Stimulated activated naive CD4-positive, alpha-beta T cell treated with Interleukin-2 at 50 U/mL for 16 hours (primary cell): Measurements from ENCODE around the gene BAMBI.
"Not testable (repeated sequence)": the region's sequence is repeated elsewhere in the genome, so short reads cannot be mapped to it uniquely, and the experiment has no call there.

ENCODE experiments used
- DNase-seq: peaks from one replicate; lab custom pipeline; 2025; lab: John Stamatoyannopoulos, UW

Gene BAMBI, protein sequence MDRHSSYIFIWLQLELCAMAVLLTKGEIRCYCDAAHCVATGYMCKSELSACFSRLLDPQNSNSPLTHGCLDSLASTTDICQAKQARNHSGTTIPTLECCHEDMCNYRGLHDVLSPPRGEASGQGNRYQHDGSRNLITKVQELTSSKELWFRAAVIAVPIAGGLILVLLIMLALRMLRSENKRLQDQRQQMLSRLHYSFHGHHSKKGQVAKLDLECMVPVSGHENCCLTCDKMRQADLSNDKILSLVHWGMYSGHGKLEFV

DNA sequence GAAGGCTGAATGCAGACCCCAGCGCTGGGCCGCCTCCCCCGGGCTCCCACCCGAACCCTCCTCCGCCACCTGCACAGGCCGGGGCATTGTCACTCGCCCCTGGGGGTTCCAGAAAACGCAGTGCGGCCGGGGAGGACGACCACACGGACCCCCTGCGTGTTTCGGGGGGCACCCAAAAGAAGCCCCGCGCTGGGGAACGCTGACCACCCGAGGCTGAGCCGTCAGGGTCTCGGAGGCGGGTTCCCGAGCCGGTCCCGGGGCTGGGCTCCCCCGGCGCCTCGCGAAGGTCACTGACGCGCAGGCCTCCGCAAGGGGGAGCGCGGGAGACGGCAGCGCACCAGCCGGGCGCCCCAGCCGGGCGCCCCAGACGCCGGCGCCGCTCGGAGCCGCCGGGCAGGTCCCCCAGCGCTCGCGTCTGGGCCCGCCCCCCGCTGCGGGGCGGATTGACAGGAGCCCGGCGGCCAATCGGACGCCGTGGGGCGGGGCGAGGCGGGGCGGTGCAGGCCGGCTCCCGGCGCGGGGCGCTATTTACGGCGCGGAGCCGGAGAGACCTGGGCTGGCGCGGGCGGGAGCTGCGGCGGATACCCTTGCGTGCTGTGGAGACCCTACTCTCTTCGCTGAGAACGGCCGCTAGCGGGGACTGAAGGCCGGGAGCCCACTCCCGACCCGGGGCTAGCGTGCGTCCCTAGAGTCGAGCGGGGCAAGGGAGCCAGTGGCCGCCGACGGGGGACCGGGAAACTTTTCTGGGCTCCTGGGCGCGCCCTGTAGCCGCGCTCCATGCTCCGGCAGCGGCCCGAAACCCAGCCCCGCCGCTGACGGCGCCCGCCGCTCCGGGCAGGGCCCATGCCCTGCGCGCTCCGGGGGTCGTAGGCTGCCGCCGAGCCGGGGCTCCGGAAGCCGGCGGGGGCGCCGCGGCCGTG, at the start of gene BAMBI:
BAMBI (plus strand) TSS at position 554 of the 920 bp plus-strand sequence. CDS start 377 bp downstream, outside the sequence.
- peak; percentile 85 for DNase-seq

GRCh38 chr10:28628184-28628893, 49.0 kb upstream of the BAMBI start:
- peak; percentile 44 for DNase-seq

GRCh38 chr10:28631896-28632583, 45.3 kb upstream of the BAMBI start:
- DNase-seq, result no peak

DNA sequence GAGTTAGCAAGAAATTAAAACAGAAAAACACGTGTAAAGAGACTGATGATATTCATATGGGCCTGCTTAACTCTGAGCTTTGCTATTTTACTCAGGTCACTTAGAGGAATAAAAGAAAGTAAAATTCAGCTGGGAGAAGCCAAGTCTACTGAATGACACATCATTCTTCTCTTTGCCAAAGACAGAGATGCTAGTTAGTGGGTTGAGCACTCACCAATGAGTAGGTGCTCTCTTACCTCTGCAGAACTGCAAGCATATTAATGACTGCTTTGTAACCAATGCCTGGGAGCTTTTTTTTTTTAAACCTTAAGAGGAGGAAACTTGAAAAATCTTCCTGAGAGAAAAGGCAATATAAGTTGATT, 44.8 kb upstream of the BAMBI start:
- DNase-seq, result no peak

DNA sequence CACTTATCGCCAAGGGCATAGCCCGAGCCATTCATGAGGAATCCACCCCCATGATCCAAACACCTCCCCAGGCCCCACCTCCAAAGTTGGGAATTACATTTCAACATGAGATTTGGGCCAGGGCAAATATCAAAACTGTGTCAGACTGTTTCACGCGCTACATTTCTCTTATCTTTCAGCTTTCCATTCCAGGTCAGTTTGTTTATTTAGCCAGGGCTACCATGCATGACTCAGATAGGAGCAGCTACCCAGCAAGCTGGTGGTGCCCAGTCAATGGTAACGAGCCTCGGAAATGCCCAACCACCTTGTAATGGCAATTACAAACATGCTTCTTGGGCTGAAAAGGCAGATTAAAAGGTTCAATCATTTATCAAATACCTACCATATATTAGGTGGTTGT, 43.6 kb upstream of the BAMBI start:
- DNase-seq, result no peak

DNA sequence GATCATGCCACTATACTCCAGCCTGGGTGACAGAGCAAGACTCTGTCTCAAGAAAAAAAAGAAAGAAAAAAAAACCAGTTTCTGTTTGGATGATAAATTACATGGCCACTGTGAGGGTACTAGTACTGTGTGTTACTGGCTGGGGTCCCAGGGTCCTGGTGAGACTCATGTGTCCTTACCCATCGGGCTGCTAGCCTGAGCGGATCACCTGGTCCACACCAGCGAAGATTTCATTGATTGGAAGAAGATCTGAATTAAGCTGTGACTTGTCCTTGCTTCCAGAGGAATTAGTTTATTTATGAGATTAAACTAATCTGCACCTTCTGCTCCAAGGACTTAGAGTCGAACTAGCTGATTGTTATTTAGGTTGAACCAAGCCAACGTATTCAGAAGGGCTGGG, 40.0 kb upstream of the BAMBI start:
- DNase-seq, result no peak

GRCh38 chr10:28638392-28638791, 38.9 kb upstream of the BAMBI start:
- DNase-seq, result no peak

DNA sequence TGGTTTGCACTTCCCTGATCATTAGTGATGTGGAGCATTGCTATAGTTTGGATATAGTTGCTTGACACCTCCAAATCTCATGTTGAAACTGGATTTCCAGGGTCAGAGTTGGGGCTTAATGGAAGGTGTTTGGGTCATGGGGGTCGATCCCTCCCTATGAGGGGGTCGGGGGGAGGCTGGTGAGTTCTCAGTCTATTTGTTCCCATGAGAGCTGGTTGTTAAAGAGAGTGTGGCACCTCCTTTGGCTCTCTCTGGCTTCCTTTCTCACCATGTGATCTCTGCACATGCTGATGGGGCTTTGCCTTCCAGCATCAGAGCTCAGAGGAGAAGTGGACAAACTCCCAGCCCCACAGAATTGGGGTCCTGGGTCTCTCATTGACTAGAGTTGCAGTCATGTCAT, 36.8 kb upstream of the BAMBI start:
- DNase-seq, result no peak

DNA sequence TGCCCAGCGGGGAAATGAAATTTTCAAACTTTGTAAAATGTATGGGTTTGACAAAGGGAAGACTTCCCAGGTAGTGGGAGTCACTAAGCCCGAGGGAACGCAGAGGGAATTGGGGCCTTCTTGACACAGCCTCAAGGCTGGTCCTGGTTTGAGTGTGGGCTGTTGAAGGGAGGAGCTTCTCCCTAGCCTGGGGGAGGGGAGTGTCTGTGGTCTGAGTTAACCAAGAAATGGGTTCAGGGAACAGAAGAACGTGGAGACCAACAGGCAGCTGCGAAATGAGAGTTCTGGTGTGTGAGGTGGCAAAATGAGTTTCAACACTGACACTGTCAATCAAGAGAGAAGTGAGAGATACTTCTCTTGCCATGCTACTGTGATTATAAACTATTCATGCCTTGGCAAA, 32.7 kb upstream of the BAMBI start:
- no peak for DNase-seq

DNA sequence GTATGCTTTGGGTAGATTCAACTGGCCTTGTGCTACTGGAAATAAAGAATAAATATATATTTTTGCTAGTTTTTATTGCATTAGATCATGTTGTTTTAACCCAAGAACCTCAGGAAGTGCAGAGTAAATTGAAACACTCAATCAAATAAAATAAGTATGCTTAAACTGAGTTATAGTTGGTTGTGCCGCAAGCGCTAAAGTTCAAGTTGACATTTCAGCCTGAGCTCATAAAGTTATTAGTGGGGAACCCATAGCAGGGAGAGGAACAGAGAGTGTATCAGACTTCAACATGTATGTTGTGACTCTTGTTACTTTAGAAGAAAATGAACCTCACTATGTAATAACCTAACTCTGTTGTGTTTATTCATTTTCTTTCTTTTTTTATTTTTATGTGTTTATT, 25.2 kb upstream of the BAMBI start:
- no peak for DNase-seq

- DNase-seq, result no peak
Observed at GRCh38 chr10:28652703-28653102, 24.6 kb upstream of the BAMBI start.

GRCh38 chr10:28658824-28659223, 18.5 kb upstream of the BAMBI start:
- DNase-seq, result not testable (repeated sequence)

DNA sequence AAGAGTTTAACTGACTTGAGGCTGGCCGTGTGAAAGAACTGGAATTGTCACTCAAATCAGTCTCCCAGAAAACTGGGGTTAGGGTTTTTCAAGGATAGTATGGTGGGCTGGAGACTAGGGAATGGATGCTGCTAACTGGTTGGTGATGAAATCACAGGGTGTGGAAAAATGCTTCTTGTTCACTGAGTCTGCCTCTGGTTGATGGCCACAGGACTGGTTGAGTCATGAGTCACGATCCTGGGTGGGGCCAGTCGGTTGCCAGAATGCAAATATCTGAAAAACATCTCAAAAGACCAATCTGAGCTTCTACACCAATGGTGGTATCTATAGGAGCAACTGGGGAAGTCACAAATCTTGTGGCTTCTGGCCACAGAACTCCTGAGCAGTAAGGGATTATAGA, 16.3 kb upstream of the BAMBI start:
- no peak for DNase-seq

- DNase-seq, result peak; percentile 45
Observed at GRCh38 chr10:28663576-28664368, 13.5 kb upstream of the BAMBI start.

DNA sequence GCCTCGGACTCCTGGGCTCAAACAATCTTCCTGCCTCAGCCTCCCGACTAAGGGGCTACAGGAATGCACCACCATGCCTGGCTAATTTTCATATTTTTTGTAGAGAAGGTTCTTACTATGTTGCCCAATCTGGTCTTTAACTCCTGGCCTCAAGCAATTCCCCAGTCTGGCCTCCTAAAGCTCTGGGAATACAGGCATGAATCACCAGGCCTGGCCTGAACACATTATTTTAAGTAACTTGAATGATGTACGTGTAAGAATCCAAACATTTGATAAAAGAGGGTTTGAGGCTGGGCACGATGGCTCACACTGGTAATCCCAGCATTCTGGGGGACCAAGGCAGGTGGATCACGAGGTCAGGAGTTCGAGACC, 13.0 kb upstream of the BAMBI start:
- no peak for DNase-seq

- DNase-seq, result no peak
Observed at GRCh38 chr10:28666751-28667467, 10.4 kb upstream of the BAMBI start.

DNA sequence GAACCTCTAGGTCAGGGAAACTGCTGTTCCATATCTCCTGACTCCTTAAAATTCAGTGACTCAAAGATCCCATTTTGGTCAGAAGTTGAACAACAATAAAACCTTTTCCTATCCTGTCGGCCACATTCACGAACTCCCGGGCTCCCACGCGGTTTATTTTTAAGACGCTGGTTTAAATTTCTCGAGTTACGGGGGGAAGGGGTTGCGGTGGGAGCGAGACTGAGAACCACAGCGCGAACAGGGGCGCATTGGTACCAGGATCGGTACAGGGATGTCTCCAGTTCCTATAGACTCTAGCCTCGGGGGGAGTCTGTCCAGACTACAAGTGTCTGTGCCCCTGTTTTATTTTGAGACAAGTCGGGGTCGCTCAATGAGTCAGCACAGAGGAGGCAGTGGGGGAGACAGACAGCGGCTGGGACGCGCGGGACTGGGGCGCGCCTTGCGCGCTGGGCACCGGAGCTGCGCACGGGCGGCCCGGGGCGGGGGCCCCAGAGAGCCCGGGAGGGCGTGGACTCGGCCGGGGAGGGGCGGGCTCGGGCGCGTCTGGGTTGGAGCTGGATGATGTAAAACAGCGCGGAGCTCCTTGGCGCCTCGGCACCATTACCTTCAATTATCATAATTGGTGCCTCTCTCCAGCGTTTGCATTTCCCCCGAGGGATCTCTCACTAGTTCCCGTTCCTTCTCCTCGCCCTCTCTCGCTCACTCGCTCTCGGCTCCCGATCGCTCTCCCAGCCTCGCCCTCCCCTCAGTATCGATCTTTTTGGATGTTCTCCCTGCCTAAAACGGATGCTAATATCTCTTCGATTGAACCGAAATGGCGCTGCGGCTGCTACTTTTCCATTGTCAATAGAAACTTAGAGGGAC, 8.7 kb upstream of the BAMBI start:
- peak; percentile 24 for DNase-seq

DNA sequence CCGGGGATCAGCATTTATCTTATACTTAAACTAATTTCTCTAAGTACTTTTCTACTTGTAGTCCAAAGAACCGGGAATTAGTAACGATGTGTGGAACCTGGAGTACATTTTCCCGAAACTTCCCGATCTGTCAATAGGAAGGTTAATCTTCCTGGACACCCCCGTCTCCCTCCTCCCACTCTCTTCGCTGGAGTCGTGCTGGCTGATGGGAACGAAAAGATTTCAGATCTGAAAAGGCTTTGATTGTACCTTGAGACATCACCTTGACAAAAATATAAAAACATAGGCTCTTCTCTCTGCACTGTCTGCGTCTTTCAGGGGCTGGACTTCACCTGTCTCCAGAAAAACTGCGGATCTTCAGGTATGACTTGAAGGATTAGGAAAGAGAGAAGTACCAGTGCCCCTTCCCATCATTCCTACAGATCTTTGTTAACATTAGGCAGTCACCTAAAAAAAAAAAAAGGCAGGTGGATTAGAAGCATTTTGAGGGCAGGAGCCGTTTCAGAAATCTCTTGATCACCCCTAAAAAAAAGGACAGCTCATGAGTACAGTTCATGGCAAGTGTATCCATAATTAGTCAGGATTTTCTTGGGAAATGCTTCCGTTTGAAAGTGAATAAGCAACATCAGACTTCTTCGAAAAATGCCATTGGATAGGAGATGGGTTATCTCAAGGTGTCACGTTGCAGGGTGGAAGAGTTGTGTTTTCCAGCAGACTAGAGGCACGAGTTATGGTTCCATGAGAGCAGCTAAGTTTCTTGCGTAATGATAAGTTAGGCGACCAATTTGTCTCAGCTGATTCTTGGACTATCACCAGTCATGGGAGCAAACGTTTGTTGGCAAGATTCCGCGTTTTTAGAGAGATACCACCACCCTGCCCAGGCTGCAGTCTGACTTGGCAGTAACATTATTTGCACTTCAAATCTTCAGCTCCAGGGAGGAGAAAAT, 7.8 kb upstream of the BAMBI start:
- DNase-seq, result no peak

DNA sequence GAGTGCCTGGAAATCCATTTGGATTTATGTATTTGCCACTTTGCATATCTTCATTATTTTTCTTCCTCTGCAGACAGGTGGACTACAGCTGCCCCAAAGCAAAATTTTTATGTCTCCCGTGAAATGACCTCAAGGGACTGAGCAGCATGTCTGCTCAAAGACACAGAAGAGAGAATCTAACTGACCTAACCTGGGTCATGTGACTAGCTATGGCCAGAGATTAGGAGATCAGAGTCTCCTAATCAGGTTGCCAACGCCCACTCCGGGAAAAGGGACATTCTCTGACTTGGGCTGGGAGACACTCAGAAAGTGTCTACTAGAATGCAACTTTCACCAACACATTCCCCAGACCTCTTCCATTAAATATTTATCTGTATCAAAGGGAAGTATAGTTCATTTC, 2.5 kb upstream of the BAMBI start:
- DNase-seq, result no peak
